Upper lobe of right lung (tissue), 1 donor: ENCODE data around the gene GJC1. TPM values are rescaled to one million over a fixed set of nuclear protein-coding genes. Genes with fewer than 3 reads are reported as not detected.

Experiments
- ATAC-seq: fragments of 200-7000 bp; cut with Tn5 transposase; one replicate; pipeline ENCODE4 v1.9.1; 2020; ENCODE audit warnings: mild to moderate bottlenecking, moderate library complexity
- DNase-seq: peaks from one replicate; pipeline ENCODE4 v3.0.0-alpha.2; 2020
- H3K27ac ChIP-seq: fragments of 200-600 bp; one replicate; pipeline ENCODE4 v1.8.0; 2022
- H3K27me3 ChIP-seq: fragments of 200-600 bp; one replicate; pipeline ENCODE4 v1.8.0; 2022; ENCODE audit warnings: mild to moderate bottlenecking
- H3K36me3 ChIP-seq: fragments of 200-600 bp; one replicate; pipeline ENCODE4 v1.8.0; 2022
- H3K4me1 ChIP-seq: fragments of 200-600 bp; one replicate; pipeline ENCODE4 v1.8.0; 2022
- H3K4me3 ChIP-seq: fragments of 200-600 bp; one replicate; pipeline ENCODE4 v1.8.0; 2022; ENCODE audit warnings: mild to moderate bottlenecking
- H3K9me3 ChIP-seq: fragments of 200-600 bp; one replicate; pipeline ENCODE4 v1.8.0; 2022
- CTCF ChIP-seq: fragments of 200-600 bp; IDR thresholded peaks from one replicate; pipeline ENCODE4 v1.8.0; 2022; ENCODE audit warnings: antibody characterized with exemption
- intact Hi-C: fragments of 100-400 bp; cut with DNase I; formaldehyde crosslinking; loops from one replicate; pipeline ENCODE4 v1.11.0; 2022
- total RNA-seq: library from RNA; stranded (reverse); fragmentation: NEBNext Ultra II Directional; extraction: Animal tissue kit (Norgen Biotek cat#: 25700); gene quantifications from one replicate; pipeline ENCODE4 v1.2.1, GENCODE V29; 2021
- donor health status: DM: no; HTN: yes; CAD: no; lungs with severe emphysema.

Gene GJC1
- total RNA-seq, 1 donor from 2014 or later: 22.8 TPM

DNA sequence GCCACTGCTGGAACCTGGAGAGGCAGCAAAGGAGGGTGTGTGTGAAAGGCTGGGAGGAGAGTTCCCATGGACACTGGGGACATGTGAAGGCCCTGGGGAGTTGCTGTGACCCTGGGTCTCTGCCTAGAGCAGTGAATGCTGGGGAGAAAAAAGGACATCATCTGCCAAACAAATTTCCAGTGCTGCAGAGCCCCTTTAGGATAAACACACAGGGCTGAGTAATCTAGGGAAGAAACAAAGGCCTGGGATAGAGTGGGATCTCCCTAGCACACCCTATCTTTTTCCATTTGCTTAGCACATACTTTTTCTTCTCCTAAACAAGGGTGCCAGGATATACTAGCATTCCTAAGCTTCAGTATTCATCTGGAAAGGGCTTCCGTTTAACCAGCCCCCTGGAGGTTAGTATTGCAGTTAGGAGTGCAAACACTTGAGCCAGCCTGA, 14.3 kb upstream of the GJC1 start:
- H3K4me3 ChIP-seq: no peak overlapping the region
- intact Hi-C loops: no loop called here
- H3K4me1 ChIP-seq: no peaks in the 10 kb centered on the region
- no peaks in the 10 kb centered on the region for H3K36me3 ChIP-seq
- DNase-seq: no peak
- no peak for ATAC-seq
- H3K9me3 ChIP-seq: no peaks in the 10 kb centered on the region
- TF ChIP-seq CTCF: no peak
- no peaks in the 10 kb centered on the region for H3K27me3 ChIP-seq
- H3K27ac ChIP-seq: no peak overlapping the region

- DNase-seq (no peak), ATAC-seq (no peak)
- intact Hi-C loops: no loop called here
- H3K27ac ChIP-seq: no peak overlapping the region
- H3K36me3 ChIP-seq: no peaks in the 10 kb centered on the region
- no peaks in the 10 kb centered on the region for H3K9me3 ChIP-seq
- H3K27me3 ChIP-seq: no peaks in the 10 kb centered on the region
- no peaks in the 10 kb centered on the region for H3K4me1 ChIP-seq
- TF ChIP-seq CTCF: no peak
- no peak overlapping the region for H3K4me3 ChIP-seq
These were observed 12.7 kb upstream of the GJC1 start for GRCh38 chr17:44842748-44843147.

- intact Hi-C loops: no loop called here
- no peaks in the 10 kb centered on the region for H3K9me3 ChIP-seq
- no peaks in the 10 kb centered on the region for H3K36me3 ChIP-seq
- no peak overlapping the region for H3K27ac ChIP-seq
- no peak for DNase-seq
- H3K27me3 ChIP-seq: no peaks in the 10 kb centered on the region
- ATAC-seq: no peak
- TF ChIP-seq CTCF: no peak
- no peaks in the 10 kb centered on the region for H3K4me1 ChIP-seq
- no peak overlapping the region for H3K4me3 ChIP-seq
These were observed 10.8 kb upstream of the GJC1 start for GRCh38 chr17:44840936-44841335.

DNA sequence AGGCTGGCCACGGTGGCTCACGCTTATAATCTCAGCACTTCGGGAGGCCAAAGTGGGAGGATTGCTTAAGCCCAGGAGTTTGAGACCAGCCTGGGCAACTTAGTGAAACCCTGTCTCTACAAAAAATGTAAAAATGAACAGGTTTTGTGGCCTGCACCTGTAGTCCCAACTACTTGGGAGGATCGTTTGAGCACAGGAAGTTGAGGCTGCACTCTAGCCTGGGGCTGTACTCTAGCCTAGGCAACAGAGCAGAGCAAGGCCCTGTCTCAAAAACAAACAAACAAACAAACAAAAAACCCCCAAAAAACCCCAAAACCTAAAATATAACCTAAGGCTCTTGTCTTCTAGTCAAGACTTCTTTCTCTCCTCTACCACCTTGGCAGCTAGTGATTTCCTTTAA, 10.2 kb upstream of the GJC1 start:
- TF ChIP-seq CTCF: no peak
- intact Hi-C loops: no loop called here
- no peak for ATAC-seq

GRCh38 chr17:44837196-44837595, 7.1 kb upstream of the GJC1 start:
- Histone ChIP-seq H3K27me3 (peaks cover 12% of the 10 kb centered on the region), H3K27ac (no peak overlapping the region), H3K9me3 (no peaks in the 10 kb centered on the region), H3K4me1 (no peaks in the 10 kb centered on the region), H3K4me3 (no peak overlapping the region), H3K36me3 (no peaks in the 10 kb centered on the region)
- DNase-seq (no peak), ATAC-seq (no peak)
- no peak for TF ChIP-seq CTCF
- intact Hi-C loops: no loop called here

More for the DNA sequence above, 10.2 kb upstream of the GJC1 start:
- no peak overlapping the region for H3K4me3 ChIP-seq
- no peak overlapping the region for H3K27ac ChIP-seq
- H3K27me3 ChIP-seq: no peaks in the 10 kb centered on the region
- no peaks in the 10 kb centered on the region for H3K4me1 ChIP-seq
- H3K36me3 ChIP-seq: no peaks in the 10 kb centered on the region
- no peak for DNase-seq
- no peaks in the 10 kb centered on the region for H3K9me3 ChIP-seq

DNA sequence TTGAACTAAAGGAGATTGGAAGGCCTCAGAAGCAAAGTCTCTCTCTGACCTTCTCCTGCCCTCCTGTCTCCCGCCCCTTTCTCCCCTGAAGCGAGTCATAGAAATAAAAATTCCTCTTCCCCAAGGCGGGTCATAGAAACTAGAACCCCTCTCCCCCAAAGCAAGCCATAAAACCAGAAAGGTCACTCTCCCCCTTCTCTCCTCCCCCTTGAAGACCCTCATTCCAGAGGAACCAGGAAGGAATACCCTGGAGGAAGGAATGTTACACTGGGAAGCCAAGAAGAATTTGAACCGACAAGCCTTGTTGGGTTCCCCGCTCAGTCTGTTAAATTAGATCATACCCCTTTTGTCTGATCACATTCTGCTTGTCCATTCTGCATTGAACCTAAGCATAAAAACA, 2.7 kb upstream of the GJC1 start:
- Histone ChIP-seq H3K4me1 (no peaks in the 10 kb centered on the region), H3K9me3 (no peaks in the 10 kb centered on the region), H3K27me3 (peaks cover 47% of the 10 kb centered on the region), H3K27ac (no peak overlapping the region), H3K4me3 (no peak overlapping the region), H3K36me3 (no peaks in the 10 kb centered on the region)
- DNase-seq (no peak), ATAC-seq (no peak)
- TF ChIP-seq CTCF: no peak
- intact Hi-C loops: no loop called here
